Astrocyte (in vitro differentiated cells and primary cell): Measurements from ENCODE around the gene SLC16A9. TPM values are rescaled to one million over a fixed set of nuclear protein-coding genes. Genes with fewer than 3 reads are reported as not detected.

Source experiments
- DNase-seq: peaks from one replicate; pipeline ENCODE4 v3.0.0-alpha.2; 2010; ENCODE audit warnings: low read depth
- FAIRE-seq: peaks from 2 replicates; lab custom pipeline; 2011; peaks lifted over from hg19 to GRCh38; lab: Jason Lieb, UNC
- H2AFZ ChIP-seq: 2 replicates; pipeline ENCODE4 v1.6.0; 2012; ENCODE audit warnings: low read depth, low read length, inconsistent platforms
- H3K27ac ChIP-seq: 2 replicates; pipeline ENCODE4 v1.5.1; 2011; ENCODE audit warnings: low read depth, low read length, inconsistent platforms
- H3K27me3 ChIP-seq: 2 replicates; pipeline ENCODE4 v1.6.0; 2011; ENCODE audit warnings: low read length, inconsistent platforms; ENCODE audit not compliant: insufficient read depth
- H3K36me3 ChIP-seq: 2 replicates; pipeline ENCODE4 v1.5.1; 2011; ENCODE audit warnings: low read length, inconsistent platforms; ENCODE audit not compliant: insufficient read depth
- H3K4me1 ChIP-seq: 2 replicates; pipeline ENCODE4 v1.5.1; 2011; ENCODE audit warnings: low read length, inconsistent platforms; ENCODE audit not compliant: insufficient read depth
- H3K4me2 ChIP-seq: 2 replicates; pipeline ENCODE4 v1.6.0; 2012; ENCODE audit warnings: low read length, inconsistent platforms
- H3K4me3 ChIP-seq: 2 replicates; pipeline ENCODE4 v1.5.1; 2011; ENCODE audit warnings: low read depth, mild to moderate bottlenecking, low read length, inconsistent platforms; ENCODE audit not compliant: insufficient read depth
- H3K79me2 ChIP-seq: 2 replicates; pipeline ENCODE4 v1.6.0; 2012; ENCODE audit warnings: mild to moderate bottlenecking, low read length, inconsistent platforms; ENCODE audit not compliant: insufficient read depth
- H3K9ac ChIP-seq: 2 replicates; pipeline ENCODE4 v1.6.0; 2012; ENCODE audit warnings: mild to moderate bottlenecking, low read length, inconsistent platforms
- H3K9me3 ChIP-seq: 2 replicates; pipeline ENCODE4 v1.5.1; 2012; ENCODE audit warnings: low read depth, mild to moderate bottlenecking, low read length, inconsistent platforms; ENCODE audit not compliant: insufficient read depth
- H4K20me1 ChIP-seq: 2 replicates; pipeline ENCODE4 v1.6.0; 2012; ENCODE audit warnings: low read length, inconsistent platforms; ENCODE audit not compliant: insufficient read depth
- H3K27ac Mint-ChIP-seq: one replicate; pipeline ENCODE4 v1.8.0; 2021; ENCODE audit warnings: mild to moderate bottlenecking, mixed read lengths; ENCODE audit not compliant: unreplicated experiment
- H3K27me3 Mint-ChIP-seq: one replicate; pipeline ENCODE4 v1.8.0; 2021; ENCODE audit warnings: low read depth, mixed read lengths; ENCODE audit not compliant: unreplicated experiment
- H3K36me3 Mint-ChIP-seq: one replicate; pipeline ENCODE4 v1.8.0; 2021; ENCODE audit warnings: low read depth, mixed read lengths; ENCODE audit not compliant: unreplicated experiment
- H3K4me1 Mint-ChIP-seq: one replicate; pipeline ENCODE4 v1.8.0; 2021; ENCODE audit warnings: low read depth, mixed read lengths; ENCODE audit not compliant: unreplicated experiment
- H3K4me3 Mint-ChIP-seq: one replicate; pipeline ENCODE4 v1.8.0; 2021; ENCODE audit warnings: mild to moderate bottlenecking, moderate library complexity, mixed read lengths; ENCODE audit not compliant: unreplicated experiment
- H3K9me3 Mint-ChIP-seq: one replicate; pipeline ENCODE4 v1.8.0; 2021; ENCODE audit warnings: mild to moderate bottlenecking, mixed read lengths; ENCODE audit not compliant: unreplicated experiment
- EZH2 ChIP-seq: IDR thresholded peaks from 2 replicates; pipeline ENCODE4 v1.6.1; 2012; ENCODE audit warnings: mild to moderate bottlenecking, low read length, inconsistent platforms; ENCODE audit not compliant: insufficient read depth
- total RNA-seq: library from RNA; stranded (reverse); gene quantifications from 2 replicates; pipeline ENCODE4 v1.2.1, GENCODE V29; 2021
- TF ChIP-seq, protein P1 (sequence below): IDR thresholded peaks from 2 replicates; pipeline ENCODE4 v1.5.1; 2011; ENCODE audit warnings: low read depth, mild to moderate bottlenecking, inconsistent platforms, low read length, moderate library complexity; ENCODE audit not compliant: insufficient read depth

Gene SLC16A9
- total RNA-seq, 1 donor from 2014 or later = 3.4 TPM

GRCh38 chr10:59628965-59629364 lies 80.7 kb downstream of the SLC16A9 start:
- Histone ChIP-seq H3K79me2 (no peaks in the 10 kb centered on the region), H3K4me2 (no peak overlapping the region), H3K36me3 (no peaks in the 10 kb centered on the region), H3K9me3 (no peaks in the 10 kb centered on the region), H3K4me1 (no peaks in the 10 kb centered on the region), H3K9ac (no peak overlapping the region), H4K20me1 (no peaks in the 10 kb centered on the region), H2AFZ (no peak overlapping the region), H3K27ac (no peak overlapping the region), H3K4me3 (no peak overlapping the region), H3K27me3 (peaks cover 4% of the 10 kb centered on the region)
- Mint-ChIP-seq H3K27ac (no peak overlapping the region), H3K4me1 (no peaks in the 10 kb centered on the region), H3K27me3 (peaks cover 2% of the 10 kb centered on the region), H3K36me3 (no peaks in the 10 kb centered on the region), H3K4me3 (no peak overlapping the region), H3K9me3 (no peaks in the 10 kb centered on the region)
- no peak for FAIRE-seq
- TF ChIP-seq, protein P1, sequence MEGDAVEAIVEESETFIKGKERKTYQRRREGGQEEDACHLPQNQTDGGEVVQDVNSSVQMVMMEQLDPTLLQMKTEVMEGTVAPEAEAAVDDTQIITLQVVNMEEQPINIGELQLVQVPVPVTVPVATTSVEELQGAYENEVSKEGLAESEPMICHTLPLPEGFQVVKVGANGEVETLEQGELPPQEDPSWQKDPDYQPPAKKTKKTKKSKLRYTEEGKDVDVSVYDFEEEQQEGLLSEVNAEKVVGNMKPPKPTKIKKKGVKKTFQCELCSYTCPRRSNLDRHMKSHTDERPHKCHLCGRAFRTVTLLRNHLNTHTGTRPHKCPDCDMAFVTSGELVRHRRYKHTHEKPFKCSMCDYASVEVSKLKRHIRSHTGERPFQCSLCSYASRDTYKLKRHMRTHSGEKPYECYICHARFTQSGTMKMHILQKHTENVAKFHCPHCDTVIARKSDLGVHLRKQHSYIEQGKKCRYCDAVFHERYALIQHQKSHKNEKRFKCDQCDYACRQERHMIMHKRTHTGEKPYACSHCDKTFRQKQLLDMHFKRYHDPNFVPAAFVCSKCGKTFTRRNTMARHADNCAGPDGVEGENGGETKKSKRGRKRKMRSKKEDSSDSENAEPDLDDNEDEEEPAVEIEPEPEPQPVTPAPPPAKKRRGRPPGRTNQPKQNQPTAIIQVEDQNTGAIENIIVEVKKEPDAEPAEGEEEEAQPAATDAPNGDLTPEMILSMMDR = no peak
- no peak for TF ChIP-seq EZH2
- DNase-seq = no peak

DNA sequence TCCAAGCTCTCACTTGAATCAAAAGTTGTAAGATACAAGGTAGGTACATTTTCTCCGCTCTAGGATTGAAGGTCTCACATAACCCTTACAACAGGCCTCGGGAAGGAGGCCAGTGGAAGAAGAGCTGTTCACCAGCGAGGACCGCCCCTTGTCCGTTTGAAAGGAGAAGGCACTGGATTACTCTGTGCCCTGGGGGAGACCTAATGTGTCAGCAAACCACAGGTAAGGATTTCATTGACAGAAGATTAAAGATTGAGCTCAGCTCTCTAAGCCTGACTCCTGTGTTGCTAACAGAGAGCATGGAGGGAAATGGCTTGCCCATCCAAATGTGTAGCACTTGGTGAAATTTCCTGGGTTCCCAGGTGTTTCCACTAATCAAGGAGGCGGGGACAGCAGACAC lies 81.2 kb downstream of the SLC16A9 start:
- FAIRE-seq = no peak
- Mint-ChIP-seq H3K27ac (no peak overlapping the region), H3K36me3 (no peaks in the 10 kb centered on the region)

GRCh38 chr10:59627366-59628018 lies 82.2 kb downstream of the SLC16A9 start:
- Histone ChIP-seq H3K9ac (no peak overlapping the region), H3K4me2 (no peak overlapping the region), H2AFZ (no peak overlapping the region), H3K36me3 (no peaks in the 10 kb centered on the region), H3K4me1 (no peaks in the 10 kb centered on the region), H3K9me3 (no peaks in the 10 kb centered on the region), H3K79me2 (no peaks in the 10 kb centered on the region), H3K27me3 (no peaks in the 10 kb centered on the region), H3K27ac (no peak overlapping the region), H3K4me3 (no peak overlapping the region), H4K20me1 (no peaks in the 10 kb centered on the region)
- peaks cover 2% of the 10 kb centered on the region for H3K27me3 Mint-ChIP-seq
- no peaks in the 10 kb centered on the region for H3K36me3 Mint-ChIP-seq
- no peaks in the 10 kb centered on the region for H3K4me1 Mint-ChIP-seq
- FAIRE-seq (no peak), DNase-seq (no peak)
- no peaks in the 10 kb centered on the region for H3K9me3 Mint-ChIP-seq
- no peak overlapping the region for H3K4me3 Mint-ChIP-seq
- TF ChIP-seq, protein P1 = no peak
- no peak for TF ChIP-seq EZH2
- H3K27ac Mint-ChIP-seq = no peak overlapping the region

More for the DNA sequence above, 81.2 kb downstream of the SLC16A9 start:
- Histone ChIP-seq H3K27me3 (peaks cover 4% of the 10 kb centered on the region), H3K79me2 (no peaks in the 10 kb centered on the region), H3K4me1 (no peaks in the 10 kb centered on the region), H3K36me3 (no peaks in the 10 kb centered on the region), H4K20me1 (no peaks in the 10 kb centered on the region), H3K27ac (no peak overlapping the region), H3K4me2 (no peak overlapping the region), H3K9ac (no peak overlapping the region), H3K4me3 (no peak overlapping the region), H2AFZ (no peak overlapping the region), H3K9me3 (no peaks in the 10 kb centered on the region)
- no peak for TF ChIP-seq EZH2
- TF ChIP-seq, protein P1 = no peak
- no peak overlapping the region for H3K4me3 Mint-ChIP-seq
- no peaks in the 10 kb centered on the region for H3K4me1 Mint-ChIP-seq
- peaks cover 2% of the 10 kb centered on the region for H3K27me3 Mint-ChIP-seq
- DNase-seq = no peak
- no peaks in the 10 kb centered on the region for H3K9me3 Mint-ChIP-seq
